ENCODE measurements around the gene POFUT1.

The POFUT1 gene

GRCh38 chr20:32213870-32214269 lies 6.2 kb downstream of the POFUT1 start:
- Mint-ChIP-seq H3K36me3 (peaks cover 100% of the 10 kb centered on the region), H3K4me3 (no peak overlapping the region), H3K4me1 (peaks cover 37% of the 10 kb centered on the region), H3K9me3 (no peaks in the 10 kb centered on the region), H3K27ac (no peak overlapping the region)
- ATAC-seq (no peak), DNase-seq (ENCODE audit: low spot score in 2 of 2) (no peak)

GRCh38 chr20:32215147-32215546 lies 7.5 kb downstream of the POFUT1 start:
- ATAC-seq (no peak), DNase-seq (ENCODE audit: low spot score in 2 of 2) (no peak)
- Mint-ChIP-seq H3K4me3 (no peak overlapping the region), H3K27ac (peak overlapping the region; percentile 40), H3K9me3 (no peaks in the 10 kb centered on the region), H3K36me3 (peaks cover 100% of the 10 kb centered on the region), H3K4me1 (peaks cover 29% of the 10 kb centered on the region)

- Mint-ChIP-seq H3K36me3 (peaks cover 99% of the 10 kb centered on the region), H3K9me3 (no peaks in the 10 kb centered on the region), H3K4me1 (peaks cover 23% of the 10 kb centered on the region), H3K4me3 (no peak overlapping the region), H3K27ac (peak overlapping the region; percentile 40)
- ATAC-seq = no peak
- no peak for DNase-seq (ENCODE audit: low spot score in 2 of 2)
Observed at GRCh38 chr20:32215729-32216128, 8.0 kb downstream of the POFUT1 start.

GRCh38 chr20:32216179-32217142 lies 8.8 kb downstream of the POFUT1 start:
- no peaks in the 10 kb centered on the region for H3K9me3 Mint-ChIP-seq
- ATAC-seq (no peak), DNase-seq (ENCODE audit: low spot score in 2 of 2) (no peak)
- H3K4me3 Mint-ChIP-seq = no peak overlapping the region
- H3K27ac Mint-ChIP-seq = peak overlapping the region; percentile 60
- H3K4me1 Mint-ChIP-seq = peaks cover 16% of the 10 kb centered on the region
- peaks cover 99% of the 10 kb centered on the region for H3K36me3 Mint-ChIP-seq

- Mint-ChIP-seq H3K27ac (peak overlapping the region; percentile 24), H3K36me3 (peaks cover 96% of the 10 kb centered on the region)
Observed at GRCh38 chr20:32218156-32218900, 10.6 kb downstream of the POFUT1 start.

GRCh38 chr20:32224463-32224862 lies 16.8 kb downstream of the POFUT1 start:
- no peak for DNase-seq (ENCODE audit: low spot score in 2 of 2)
- Mint-ChIP-seq H3K36me3 (peaks cover 87% of the 10 kb centered on the region), H3K9me3 (no peaks in the 10 kb centered on the region), H3K4me3 (no peak overlapping the region), H3K4me1 (peaks cover 4% of the 10 kb centered on the region), H3K27ac (peak overlapping the region; percentile 39)
- no peak for ATAC-seq

More at GRCh38 chr20:32218156-32218900, 10.6 kb downstream of the POFUT1 start:
- DNase-seq (ENCODE audit: low spot score in 2 of 2) = no peak
- no peak for ATAC-seq
- Mint-ChIP-seq H3K4me1 (peaks cover 7% of the 10 kb centered on the region), H3K9me3 (no peaks in the 10 kb centered on the region), H3K4me3 (no peak overlapping the region)

GRCh38 chr20:32226391-32226790 lies 18.7 kb downstream of the POFUT1 start:
- Mint-ChIP-seq H3K4me1 (peaks cover 14% of the 10 kb centered on the region), H3K4me3 (no peak overlapping the region), H3K9me3 (no peaks in the 10 kb centered on the region), H3K36me3 (peaks cover 88% of the 10 kb centered on the region), H3K27ac (no peak overlapping the region)
- ATAC-seq = no peak
- no peak for DNase-seq (ENCODE audit: low spot score in 2 of 2)

- H3K36me3 Mint-ChIP-seq = peaks cover 91% of the 10 kb centered on the region
- H3K4me3 Mint-ChIP-seq = no peak overlapping the region
- DNase-seq (ENCODE audit: low spot score in 2 of 2) (no peak), ATAC-seq (no peak)
- peaks cover 23% of the 10 kb centered on the region for H3K4me1 Mint-ChIP-seq
- no peaks in the 10 kb centered on the region for H3K9me3 Mint-ChIP-seq
- peak overlapping the region; percentile 98 for H3K27ac Mint-ChIP-seq
Observed at GRCh38 chr20:32227306-32227705, 19.6 kb downstream of the POFUT1 start.

GRCh38 chr20:32227744-32228688 lies 20.3 kb downstream of the POFUT1 start:
- H3K9me3 Mint-ChIP-seq = no peaks in the 10 kb centered on the region
- ATAC-seq (no peak), DNase-seq (ENCODE audit: low spot score in 2 of 2) (no peak)
- no peak overlapping the region for H3K4me3 Mint-ChIP-seq
- peaks cover 30% of the 10 kb centered on the region for H3K4me1 Mint-ChIP-seq
- H3K27ac Mint-ChIP-seq = peak overlapping the region; percentile 98
- peaks cover 91% of the 10 kb centered on the region for H3K36me3 Mint-ChIP-seq

GRCh38 chr20:32229251-32229747 lies 21.6 kb downstream of the POFUT1 start:
- H3K4me1 Mint-ChIP-seq = peaks cover 39% of the 10 kb centered on the region
- H3K36me3 Mint-ChIP-seq = peaks cover 91% of the 10 kb centered on the region
- H3K27ac Mint-ChIP-seq = peak overlapping the region; percentile 98

GRCh38 chr20:32230707-32231106 lies 23.0 kb downstream of the POFUT1 start:
- no peak for ATAC-seq
- peak overlapping the region; percentile 98 for H3K27ac Mint-ChIP-seq
- no peak for DNase-seq (ENCODE audit: low spot score in 2 of 2)
- H3K9me3 Mint-ChIP-seq = no peaks in the 10 kb centered on the region
- H3K4me3 Mint-ChIP-seq = peak overlapping the region; percentile 70
- peaks cover 42% of the 10 kb centered on the region for H3K4me1 Mint-ChIP-seq
- H3K36me3 Mint-ChIP-seq = peaks cover 94% of the 10 kb centered on the region

More at GRCh38 chr20:32229251-32229747, 21.6 kb downstream of the POFUT1 start:
- no peak for ATAC-seq
- no peaks in the 10 kb centered on the region for H3K9me3 Mint-ChIP-seq
- no peak overlapping the region for H3K4me3 Mint-ChIP-seq
- no peak for DNase-seq (ENCODE audit: low spot score in 2 of 2)

- no peak for DNase-seq (ENCODE audit: low spot score in 2 of 2)
- H3K36me3 Mint-ChIP-seq = peaks cover 94% of the 10 kb centered on the region
- H3K4me1 Mint-ChIP-seq = peaks cover 44% of the 10 kb centered on the region
- no peak for ATAC-seq
- H3K4me3 Mint-ChIP-seq = peak overlapping the region; percentile 70
- peak overlapping the region; percentile 98 for H3K27ac Mint-ChIP-seq
- no peaks in the 10 kb centered on the region for H3K9me3 Mint-ChIP-seq
Observed at GRCh38 chr20:32231245-32231644, 23.6 kb downstream of the POFUT1 start.

- Mint-ChIP-seq H3K9me3 (no peaks in the 10 kb centered on the region), H3K27ac (peak overlapping the region; percentile 98), H3K36me3 (peaks cover 94% of the 10 kb centered on the region), H3K4me3 (peak overlapping the region; percentile 70), H3K4me1 (peaks cover 44% of the 10 kb centered on the region)
- peak; percentile 93 for ATAC-seq
- DNase-seq (ENCODE audit: low spot score in 2 of 2) = peak; percentile 22 to 77
Observed at GRCh38 chr20:32231847-32232246, 24.2 kb downstream of the POFUT1 start.

GRCh38 chr20:32232326-32232886 lies 24.7 kb downstream of the POFUT1 start:
- DNase-seq (ENCODE audit: low spot score in 2 of 2) (no peak), ATAC-seq (peak; percentile 71)
- Mint-ChIP-seq H3K27ac (peak overlapping the region; percentile 98), H3K9me3 (no peaks in the 10 kb centered on the region), H3K36me3 (peaks cover 95% of the 10 kb centered on the region), H3K4me1 (peaks cover 48% of the 10 kb centered on the region), H3K4me3 (peak overlapping the region; percentile 70)
